ENCODE data around the gene SEC14L2.
"Not testable (repeated sequence)": the region's sequence is repeated elsewhere in the genome, so short reads cannot be mapped to it uniquely, and the experiment has no call there.

SEC14L2 gene

DNA sequence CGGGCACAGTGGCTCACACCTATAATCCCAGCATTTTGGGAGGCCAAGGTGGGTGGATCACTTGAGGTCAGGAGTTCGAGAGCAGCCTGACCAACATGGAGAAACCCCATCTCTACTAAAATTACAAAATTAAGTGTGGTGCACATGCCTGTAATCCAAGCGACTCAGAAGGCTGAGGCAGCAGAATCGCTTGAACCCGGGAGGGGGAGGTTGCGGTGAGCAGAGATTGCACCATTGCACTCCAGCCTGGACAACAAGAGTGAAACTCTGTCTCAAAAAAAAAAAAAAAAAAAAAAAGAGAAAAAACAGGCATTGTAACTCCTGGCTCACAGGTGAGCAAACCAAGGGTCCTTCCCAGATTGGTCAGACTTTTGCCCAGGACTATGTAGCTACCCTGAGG lies 63.7 kb downstream of the SEC14L2 start:
- DNase-seq, result not testable (repeated sequence)

DNA sequence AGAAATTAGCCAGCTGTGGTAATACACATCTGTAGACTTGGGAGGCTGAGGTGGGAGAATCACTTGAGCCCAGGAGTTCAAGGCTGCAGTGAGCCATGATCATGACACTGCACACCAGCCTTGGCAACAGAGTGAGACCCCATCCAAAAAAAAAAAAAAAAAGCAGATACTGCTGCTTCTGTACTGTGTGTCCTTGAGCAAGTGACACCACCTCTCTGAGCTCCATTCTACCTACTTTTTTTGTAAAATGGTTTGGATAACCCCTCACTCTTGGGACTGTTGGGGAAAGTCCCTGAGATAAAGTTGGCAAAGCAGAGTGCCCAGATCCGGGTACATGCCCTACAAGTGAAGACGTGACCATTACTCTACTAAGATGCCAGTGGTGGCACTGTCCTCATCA lies 72.3 kb downstream of the SEC14L2 start:
- no peak for DNase-seq

DNA sequence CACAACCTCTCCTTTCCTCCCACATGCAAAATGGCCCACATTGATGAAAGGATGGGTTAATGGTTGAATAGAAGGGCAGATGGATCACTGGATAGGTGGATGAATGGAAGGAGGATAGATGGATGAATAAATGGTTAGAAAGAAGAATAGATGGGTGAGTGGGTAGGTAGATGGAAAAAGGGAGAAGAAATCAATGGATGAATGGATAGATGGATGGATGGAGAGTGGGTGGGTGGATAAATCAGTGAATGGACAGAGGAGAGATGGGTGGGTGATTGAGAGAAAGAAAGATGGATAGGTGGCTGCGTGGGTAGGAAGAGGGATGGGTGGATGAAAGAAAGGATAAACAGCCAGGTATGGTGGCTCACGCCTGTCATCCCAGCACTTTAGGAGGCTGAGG lies 73.8 kb downstream of the SEC14L2 start:
- DNase-seq, result no peak

DNA sequence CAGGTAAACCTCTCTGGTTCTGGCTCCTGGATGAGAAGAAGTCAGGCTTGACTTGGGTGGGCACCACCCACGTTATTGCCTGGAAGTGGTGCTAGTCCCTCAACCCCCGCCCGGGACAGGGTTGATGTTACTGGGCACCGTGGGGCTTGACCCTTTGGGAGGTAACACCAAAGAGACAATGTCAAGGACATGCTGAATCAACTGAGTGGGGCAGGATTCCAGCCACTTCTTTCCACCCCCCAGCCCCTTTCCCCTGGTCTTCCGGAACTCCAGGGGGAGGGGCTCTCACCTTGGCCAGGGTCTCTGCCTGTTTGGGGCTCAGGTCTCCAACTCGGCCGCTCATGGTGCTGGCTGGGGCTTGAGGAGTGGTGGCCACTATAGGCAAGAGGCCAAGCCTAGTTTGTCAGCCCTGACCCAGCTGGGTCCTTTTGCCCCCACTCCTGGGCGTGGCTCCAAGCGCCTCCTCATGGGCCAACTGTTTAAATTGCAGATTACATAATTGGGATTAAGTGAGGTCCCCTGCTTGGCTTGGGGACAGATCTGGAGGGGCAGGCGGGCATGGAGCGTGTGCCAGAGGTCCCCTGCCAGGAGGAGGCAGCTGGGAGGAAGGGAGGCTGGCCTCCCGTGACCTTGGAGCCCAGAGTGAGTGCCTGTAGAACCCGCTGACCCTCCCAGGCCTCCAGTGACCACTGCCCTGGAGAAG lies 74.9 kb downstream of the SEC14L2 start, which contains the start of gene SEC14L3:
Gene SEC14L3, minus strand, starts transcription at position 402 of the 703 bp plus-strand sequence. Its CDS starts 59 bp downstream, at position 343.
- no peak for DNase-seq

DNA sequence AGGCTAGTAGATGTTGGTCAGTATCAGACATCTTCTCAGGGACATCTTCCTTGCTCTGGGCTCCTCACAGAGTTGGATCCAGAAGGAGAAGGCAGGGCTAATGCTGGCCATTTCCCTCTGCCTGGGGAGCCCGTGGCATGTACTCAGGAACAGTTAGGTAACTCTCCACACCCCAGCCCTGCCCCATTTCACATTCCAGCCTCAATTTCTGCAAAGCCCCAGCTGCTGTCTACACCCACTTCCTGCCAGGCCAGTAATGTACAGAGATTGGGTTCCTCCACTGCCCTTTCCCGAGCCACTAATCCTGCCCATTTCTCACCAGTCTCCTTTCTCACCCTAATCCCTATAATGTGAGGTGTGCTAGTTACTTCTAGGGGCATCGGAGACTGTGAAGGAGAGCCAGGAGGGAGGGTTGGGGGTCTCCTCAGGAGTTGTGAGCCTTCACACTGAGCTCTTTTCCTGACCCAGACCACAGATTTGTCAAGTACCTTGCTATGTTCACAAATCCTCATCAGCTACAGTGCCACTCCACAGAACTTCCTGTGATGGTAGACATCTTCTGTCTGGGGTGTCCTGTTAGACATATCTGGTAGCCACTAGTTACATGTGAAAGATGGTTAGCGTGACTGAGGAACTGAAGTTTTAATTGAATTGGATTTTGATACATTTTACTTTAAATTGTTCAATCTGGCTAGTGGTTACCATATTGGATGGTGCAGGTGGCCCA lies 76.3 kb downstream of the SEC14L2 start:
- DNase-seq, result no peak

DNA sequence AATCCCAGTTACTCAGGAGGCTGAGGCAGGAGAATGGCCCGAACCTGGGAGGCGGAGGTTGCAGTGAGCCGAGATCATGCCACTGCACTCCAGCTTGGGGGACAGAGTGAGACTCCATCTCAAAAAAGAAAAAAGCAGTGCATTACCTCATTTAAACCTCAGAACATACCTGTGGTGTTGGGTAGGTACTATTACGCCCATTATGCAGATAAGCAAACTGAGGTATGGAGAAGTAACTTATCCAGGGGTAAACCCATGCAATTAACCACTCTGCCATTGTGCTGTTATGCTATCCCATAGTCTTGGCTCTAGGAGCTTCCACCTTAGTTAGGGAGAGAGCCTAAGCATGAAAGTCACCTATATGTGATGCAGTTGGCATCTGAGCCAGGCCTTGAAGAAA lies 77.3 kb downstream of the SEC14L2 start:
- no peak for DNase-seq
